HepG2 (cell line): ENCODE data around the gene CTAG2. TPM values are rescaled to one million over a fixed set of nuclear protein-coding genes. Genes with fewer than 3 reads are reported as not detected.
"Not testable (repeated sequence)": the region's sequence is repeated elsewhere in the genome, so short reads cannot be mapped to it uniquely, and the experiment has no call there.

Experiments
- ATAC-seq: fragments of 200-7000 bp; cut with Tn5 transposase; 3 replicates; pipeline ENCODE4 v1.9.1; 2020; ENCODE audit warnings: mild to moderate bottlenecking, moderate library complexity
- BruUV-seq: library from RNA; stranded (reverse); fragments of 400-500 nt; replicated peaks from 2 replicates; lab custom pipeline; 2021; lab: Mats Ljungman, UMichigan
- CTCF ChIA-PET: fragments of 300-600 bp; formaldehyde crosslinking; extraction: SDS; loops from one replicate; lab custom pipeline; 2021; ENCODE audit warnings: low total read pairs, inconsistent platforms, low intra/inter-chr PET ratio; lab: Yijun Ruan, JAX
- POLR2A ChIA-PET: fragments of 350-600 bp; sonication (Branson Sonifier 250); formaldehyde crosslinking; loops from one replicate; lab custom pipeline; 2020; ENCODE audit warnings: antibody characterized with exemption, inconsistent platforms; lab: Yijun Ruan, JAX
- DNase-seq: peaks from one replicate; pipeline ENCODE4 v3.0.0-alpha.2; 2015; ENCODE audit warnings: low spot score
- FAIRE-seq: peaks from 3 replicates; lab custom pipeline; 2011; peaks lifted over from hg19 to GRCh38; lab: Jason Lieb, UNC
- H2AFZ ChIP-seq: one replicate; pipeline ENCODE4 v1.6.1; 2011; ENCODE audit warnings: low read length, inconsistent platforms
- H3K27ac ChIP-seq: fragments of 300-600 bp; 3 replicates; pipeline ENCODE4 v1.8.0; 2011; ENCODE audit warnings: mixed run types, mild to moderate bottlenecking, mixed read lengths, low read length, inconsistent platforms; ENCODE audit not compliant: insufficient read depth; ENCODE audit errors: extremely low read length
- H3K27me3 ChIP-seq, 2 experiments: fragments of 200-600 bp in 1 of 2; 2 replicates in 1 of 2; 3 replicates in 1 of 2; pipeline versions ENCODE4 v1.6.0 to v1.8.0; 2011; ENCODE audit warnings: low read length in 2 of 2, mild to moderate bottlenecking in 2 of 2, moderate library complexity in 2 of 2, inconsistent platforms in 1 of 2; ENCODE audit not compliant: insufficient read depth in 2 of 2, control insufficient read depth in 1 of 2
- H3K36me3 ChIP-seq, 2 experiments: fragments of 200-600 bp in 1 of 2; replicated peaks in 1 of 2; 2 replicates in 1 of 2; 3 replicates in 1 of 2; pipeline versions ENCODE4 v1.5.1 to v1.8.0; 2011; ENCODE audit warnings: low read length in 2 of 2, inconsistent platforms in 1 of 2; ENCODE audit not compliant: insufficient read depth in 2 of 2, control insufficient read depth in 1 of 2
- H3K4me1 ChIP-seq: 2 replicates; pipeline ENCODE4 v1.5.1; 2012; ENCODE audit warnings: low read length, inconsistent platforms; ENCODE audit not compliant: insufficient read depth
- H3K4me2 ChIP-seq: 2 replicates; pipeline ENCODE4 v1.6.0; 2011; ENCODE audit warnings: low read depth, low read length, inconsistent platforms
- H3K4me3 ChIP-seq, 3 experiments: fragments of 200-600 bp in 1 of 3; sonication (generic), shearing (Covaris generic) in 1 of 3; replicated peaks in 1 of 3; 2 replicates each; pipeline ENCODE4 v1.5.1; 2011 to 2016; ENCODE audit warnings: low read length in 3 of 3, inconsistent platforms in 2 of 3, low read depth in 2 of 3, mild to moderate bottlenecking in 2 of 3, control low read depth in 1 of 3, mixed read lengths in 1 of 3; ENCODE audit not compliant: insufficient read depth in 1 of 3
- H3K79me2 ChIP-seq: one replicate; pipeline ENCODE4 v1.6.1; 2011; ENCODE audit warnings: low read length, inconsistent platforms; ENCODE audit not compliant: insufficient read depth
- H3K9ac ChIP-seq: 2 replicates; pipeline ENCODE4 v1.6.0; 2011; ENCODE audit warnings: mild to moderate bottlenecking, low read depth, low read length, inconsistent platforms; ENCODE audit not compliant: insufficient read depth
- H3K9me3 ChIP-seq: 2 replicates; pipeline ENCODE4 v1.5.1; 2012; ENCODE audit warnings: mild to moderate bottlenecking, low read length
- H4K20me1 ChIP-seq: 2 replicates; pipeline ENCODE4 v1.6.0; 2011; ENCODE audit warnings: inconsistent platforms, mild to moderate bottlenecking, low read length, moderate library complexity; ENCODE audit not compliant: insufficient read depth
- FIP1L1 ChIP-seq: fragments of 200-400 bp; formaldehyde crosslinking; IDR thresholded peaks from 2 replicates; pipeline ENCODE4 v1.6.1; 2018; ENCODE audit warnings: low read depth, mild to moderate bottlenecking, low read length, moderate library complexity, borderline replicate concordance; ENCODE audit not compliant: insufficient read depth
- WGBS: methylation state at CpG from one replicate; pipeline ENCODE4 v1.1.6; 2017; ENCODE audit warnings: low lambda C conversion rate; 5-methylcytosine and 5-hydroxymethylcytosine counted together
- in situ Hi-C: cut with HindIII; loops from 2 replicates; pipeline ENCODE4 v1.10.0; 2017; ENCODE audit warnings: low pct_unique_long_range_greater_than_20kb; ENCODE audit not compliant: extremely low pct_ligation_motif_present
- intact Hi-C: fragments of 100-400 bp; cut with micrococcal nuclease; formaldehyde crosslinking; loops from one replicate; pipeline ENCODE4 v1.10.0; 2022; ENCODE audit not compliant: unreplicated experiment
- polyA plus RNA-seq, 8 experiments: library from polyadenylated mRNA; depleted of rRNA in 3 of 8; stranded (reverse) in 7 of 8; unstranded in 1 of 8; fragments of >200 nt; fragmentation: Illumina TruSeq in 4 of 8; extraction: Trizol in 4 of 8; gene quantifications; 2 replicates each; pipeline versions ENCODE4 v1.2.1 to v1.2.3, GENCODE V29; 2011 to 2016; ENCODE audit warnings: low read depth in 4 of 8, missing spikeins in 1 of 8, mixed read lengths in 1 of 8; ENCODE audit not compliant: insufficient read depth in 1 of 8
- total RNA-seq, 5 experiments: library from RNA; depleted of rRNA; stranded (reverse); fragments of >200 nt; fragmentation: Illumina TruSeq; extraction: Trizol; gene quantifications; 2 replicates each; pipeline ENCODE4 v1.2.3, GENCODE V29; 2016; ENCODE audit warnings: low read depth in 1 of 5

CTAG2 gene
- total and polyA plus RNA-seq, 2 of the 13 experiments (the other 11 are each of a cell fraction or from before 2014, with no cell fraction given): not detected

DNA sequence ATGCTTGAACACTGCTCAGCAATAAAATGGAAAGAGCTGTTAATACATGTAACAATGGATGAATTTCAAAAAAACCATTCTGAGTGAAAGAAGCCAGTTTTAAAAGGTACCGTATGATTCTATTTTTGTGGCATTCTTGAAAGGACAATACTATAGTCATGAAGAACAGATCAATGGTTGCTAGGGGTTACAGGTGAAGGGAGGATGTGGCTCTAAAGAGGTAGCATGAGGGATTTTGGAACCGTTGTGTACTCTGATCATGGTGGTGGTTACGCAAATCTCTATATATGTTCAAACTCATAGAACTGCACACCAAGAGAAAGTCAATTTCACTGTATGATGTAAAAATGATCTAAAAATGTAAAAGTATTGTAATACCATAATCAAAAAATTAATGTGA is 40.0 kb upstream of the CTAG2 start (continued):
- no peak for TF ChIP-seq FIP1L1
- TF ChIP-seq, all 625 proteins: peak for 0

DNA sequence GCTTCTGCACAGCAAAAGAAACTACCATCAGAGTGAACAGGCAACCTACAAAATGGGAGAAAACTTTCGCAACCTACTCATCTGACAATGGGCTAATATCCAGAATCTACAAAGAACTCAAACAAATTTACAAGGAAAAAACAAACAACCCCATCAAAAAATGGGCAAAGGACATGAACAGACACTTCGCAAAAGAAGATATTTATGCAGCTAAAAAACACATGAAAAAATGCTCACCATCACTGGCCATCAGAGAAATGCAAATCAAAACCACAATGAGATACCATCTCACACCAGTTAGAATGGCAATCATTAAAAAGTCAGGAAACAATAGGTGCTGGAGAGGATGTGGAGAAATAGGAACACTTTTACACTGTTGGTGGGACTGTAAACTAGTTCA is 37.1 kb upstream of the CTAG2 start:
- DNase-seq, in situ Hi-C loops, H3K27ac ChIP-seq, H3K9me3 ChIP-seq, H2AFZ ChIP-seq, ATAC-seq, H3K79me2 ChIP-seq, H3K27me3 ChIP-seq, intact Hi-C loops, H3K36me3 ChIP-seq, H4K20me1 ChIP-seq, POLR2A ChIA-PET, FAIRE-seq, BruUV-seq, H3K4me1 ChIP-seq, CTCF ChIA-PET, H3K4me2 ChIP-seq, H3K4me3 ChIP-seq, H3K9ac ChIP-seq: not testable (repeated sequence)
- 5% methylated on average over 2 of the region's 2 CpGs for WGBS

DNA sequence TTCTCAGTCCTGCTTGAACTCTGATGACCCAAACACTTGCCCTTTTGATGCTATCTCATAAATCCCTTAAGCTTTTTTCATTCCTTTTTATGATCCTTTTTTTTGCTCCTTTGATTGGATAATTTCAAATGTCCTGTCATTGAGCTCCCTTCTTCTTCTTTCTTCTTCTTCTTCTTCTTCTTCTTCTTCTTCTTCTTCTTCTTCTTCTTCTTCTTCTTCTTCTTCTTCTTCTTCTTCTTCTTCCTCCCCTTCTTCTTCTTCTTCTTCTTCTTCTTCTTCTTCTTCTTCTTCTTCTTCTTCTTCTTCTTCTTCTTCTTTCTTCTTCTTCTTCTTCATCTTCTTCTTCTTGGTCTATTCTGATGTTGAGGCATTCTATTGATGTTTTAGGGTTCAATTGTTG is 18.7 kb upstream of the CTAG2 start:
- DNase-seq, H3K4me3 ChIP-seq, BruUV-seq, in situ Hi-C loops, H3K27ac ChIP-seq, CTCF ChIA-PET, POLR2A ChIA-PET, H3K9ac ChIP-seq, H3K27me3 ChIP-seq, FAIRE-seq, H3K4me1 ChIP-seq, intact Hi-C loops, H3K36me3 ChIP-seq, H4K20me1 ChIP-seq, ATAC-seq, H3K9me3 ChIP-seq, H3K4me2 ChIP-seq, H3K79me2 ChIP-seq, H2AFZ ChIP-seq: not testable (repeated sequence)

DNA sequence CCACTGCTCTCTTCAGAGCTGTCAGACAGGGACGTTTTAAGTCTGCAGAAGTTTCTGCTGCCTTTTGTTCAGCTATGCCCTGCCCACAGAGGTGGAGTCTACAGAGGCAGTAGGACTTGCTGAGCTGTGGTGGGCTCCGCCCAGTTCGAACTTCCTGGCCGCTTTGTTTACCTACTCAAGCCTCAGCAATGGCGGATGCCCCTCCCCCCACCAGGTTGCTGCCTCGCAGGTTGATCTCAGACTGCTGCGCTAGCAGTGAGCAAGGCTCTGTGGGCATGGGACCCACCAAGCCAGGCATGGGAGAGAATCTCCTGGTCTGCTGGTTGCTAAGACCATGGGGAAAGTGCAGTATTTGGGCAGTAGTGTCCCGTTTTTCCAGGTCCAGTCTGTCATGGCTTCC is 17.5 kb upstream of the CTAG2 start:
- WGBS: no CpG with 5 or more reads among the region's 8 CpGs
- H3K36me3 ChIP-seq, H3K4me1 ChIP-seq, in situ Hi-C loops, H3K27ac ChIP-seq, CTCF ChIA-PET, H3K79me2 ChIP-seq, BruUV-seq, POLR2A ChIA-PET, ATAC-seq, intact Hi-C loops, H3K4me2 ChIP-seq, H2AFZ ChIP-seq, DNase-seq, H3K27me3 ChIP-seq, H3K9ac ChIP-seq, H4K20me1 ChIP-seq, H3K9me3 ChIP-seq, FAIRE-seq, H3K4me3 ChIP-seq: not testable (repeated sequence)
